HepG2 (cell line): ENCODE data around the gene PAN2. TPM values are rescaled to one million over a fixed set of nuclear protein-coding genes. Genes with fewer than 3 reads are reported as not detected.

ENCODE experiments used
- ATAC-seq: fragments of 200-7000 bp; cut with Tn5 transposase; 3 replicates; pipeline ENCODE4 v1.9.1; 2020; ENCODE audit warnings: mild to moderate bottlenecking, moderate library complexity
- BruUV-seq: library from RNA; stranded (reverse); fragments of 400-500 nt; replicated peaks from 2 replicates; lab custom pipeline; 2021; lab: Mats Ljungman, UMichigan
- CTCF ChIA-PET: fragments of 300-600 bp; formaldehyde crosslinking; extraction: SDS; loops from one replicate; lab custom pipeline; 2021; ENCODE audit warnings: low total read pairs, inconsistent platforms, low intra/inter-chr PET ratio; lab: Yijun Ruan, JAX
- POLR2A ChIA-PET: fragments of 350-600 bp; sonication (Branson Sonifier 250); formaldehyde crosslinking; loops from one replicate; lab custom pipeline; 2020; ENCODE audit warnings: antibody characterized with exemption, inconsistent platforms; lab: Yijun Ruan, JAX
- DNase-seq: peaks from one replicate; pipeline ENCODE4 v3.0.0-alpha.2; 2015; ENCODE audit warnings: low spot score
- FAIRE-seq: peaks from 3 replicates; lab custom pipeline; 2011; peaks lifted over from hg19 to GRCh38; lab: Jason Lieb, UNC
- H2AFZ ChIP-seq: one replicate; pipeline ENCODE4 v1.6.1; 2011; ENCODE audit warnings: low read length, inconsistent platforms
- H3K27ac ChIP-seq: fragments of 300-600 bp; 3 replicates; pipeline ENCODE4 v1.8.0; 2011; ENCODE audit warnings: mixed run types, mild to moderate bottlenecking, mixed read lengths, low read length, inconsistent platforms; ENCODE audit not compliant: insufficient read depth; ENCODE audit errors: extremely low read length
- H3K27me3 ChIP-seq, 2 experiments: fragments of 200-600 bp in 1 of 2; 2 replicates in 1 of 2; 3 replicates in 1 of 2; pipeline versions ENCODE4 v1.6.0 to v1.8.0; 2011; ENCODE audit warnings: low read length in 2 of 2, mild to moderate bottlenecking in 2 of 2, moderate library complexity in 2 of 2, inconsistent platforms in 1 of 2; ENCODE audit not compliant: insufficient read depth in 2 of 2, control insufficient read depth in 1 of 2
- H3K36me3 ChIP-seq, 2 experiments: fragments of 200-600 bp in 1 of 2; replicated peaks in 1 of 2; 2 replicates in 1 of 2; 3 replicates in 1 of 2; pipeline versions ENCODE4 v1.5.1 to v1.8.0; 2011; ENCODE audit warnings: low read length in 2 of 2, inconsistent platforms in 1 of 2; ENCODE audit not compliant: insufficient read depth in 2 of 2, control insufficient read depth in 1 of 2
- H3K4me1 ChIP-seq: 2 replicates; pipeline ENCODE4 v1.5.1; 2012; ENCODE audit warnings: low read length, inconsistent platforms; ENCODE audit not compliant: insufficient read depth
- H3K4me2 ChIP-seq: 2 replicates; pipeline ENCODE4 v1.6.0; 2011; ENCODE audit warnings: low read depth, low read length, inconsistent platforms
- H3K4me3 ChIP-seq, 3 experiments: fragments of 200-600 bp in 1 of 3; sonication (generic), shearing (Covaris generic) in 1 of 3; replicated peaks in 1 of 3; 2 replicates each; pipeline ENCODE4 v1.5.1; 2011 to 2016; ENCODE audit warnings: low read length in 3 of 3, inconsistent platforms in 2 of 3, low read depth in 2 of 3, mild to moderate bottlenecking in 2 of 3, control low read depth in 1 of 3, mixed read lengths in 1 of 3; ENCODE audit not compliant: insufficient read depth in 1 of 3
- H3K79me2 ChIP-seq: one replicate; pipeline ENCODE4 v1.6.1; 2011; ENCODE audit warnings: low read length, inconsistent platforms; ENCODE audit not compliant: insufficient read depth
- H3K9ac ChIP-seq: 2 replicates; pipeline ENCODE4 v1.6.0; 2011; ENCODE audit warnings: mild to moderate bottlenecking, low read depth, low read length, inconsistent platforms; ENCODE audit not compliant: insufficient read depth
- H3K9me3 ChIP-seq: 2 replicates; pipeline ENCODE4 v1.5.1; 2012; ENCODE audit warnings: mild to moderate bottlenecking, low read length
- H4K20me1 ChIP-seq: 2 replicates; pipeline ENCODE4 v1.6.0; 2011; ENCODE audit warnings: inconsistent platforms, mild to moderate bottlenecking, low read length, moderate library complexity; ENCODE audit not compliant: insufficient read depth
- ARNT2 ChIP-seq: sonication (generic); formaldehyde crosslinking; IDR thresholded peaks from 2 replicates; pipeline ENCODE4 v1.8.0; 2022; ENCODE audit warnings: mild to moderate bottlenecking, low read depth, missing genetic modification reagents, moderate library complexity
- GATAD2A ChIP-seq: IDR thresholded peaks from 2 replicates; pipeline ENCODE4 v1.6.1; 2016
- MAZ ChIP-seq, 2 experiments: sonication (generic) in 1 of 2; formaldehyde crosslinking in 1 of 2; IDR thresholded peaks; 2 replicates each; pipeline versions ENCODE4 v1.5.0 to v1.6.1; 2012 to 2020; ENCODE audit warnings: low read depth in 2 of 2, mild to moderate bottlenecking in 2 of 2, borderline replicate concordance in 1 of 2, improper control_type of control experiment in 1 of 2, low read length in 1 of 2, missing genetic modification reagents in 1 of 2, moderate library complexity in 1 of 2
- PAXIP1 ChIP-seq: sonication (generic); formaldehyde crosslinking; conservative IDR thresholded peaks from 2 replicates; pipeline ENCODE4 v1.4.0; 2020; ENCODE audit warnings: mild to moderate bottlenecking, missing genetic modification reagents, moderate library complexity
- RCOR2 ChIP-seq: IDR thresholded peaks from 2 replicates; pipeline ENCODE4 v1.6.1; 2016; ENCODE audit warnings: missing biosample characterization, missing genetic modification reagents
- REL ChIP-seq: sonication (generic); formaldehyde crosslinking; conservative IDR thresholded peaks from 2 replicates; pipeline ENCODE4 v1.8.0; 2022; ENCODE audit warnings: mild to moderate bottlenecking, missing genetic modification reagents, moderate library complexity
- RELA ChIP-seq: sonication (generic); formaldehyde crosslinking; IDR thresholded peaks from 2 replicates; pipeline ENCODE4 v1.4.0; 2020; ENCODE audit warnings: missing genetic modification reagents
- SIN3B ChIP-seq: fragments of 150-350 bp; IDR thresholded peaks from 2 replicates; pipeline ENCODE4 v1.6.1; 2014; ENCODE audit warnings: low read length
- SMAD3 ChIP-seq: sonication (generic); formaldehyde crosslinking; IDR thresholded peaks from 2 replicates; pipeline ENCODE4 v1.4.0; 2020; ENCODE audit warnings: missing genetic modification reagents
- SOX13 ChIP-seq, 3 experiments: fragments of 450-650 bp in 1 of 3; sonication (generic) in 1 of 3; formaldehyde crosslinking in 1 of 3; IDR thresholded peaks in 2 of 3; conservative IDR thresholded peaks in 1 of 3; 2 replicates each; pipeline versions ENCODE4 v1.5.0 to v1.6.1; 2016 to 2020; ENCODE audit warnings: antibody characterized with exemption in 1 of 3, mild to moderate bottlenecking in 1 of 3, missing compliant biosample characterization in 1 of 3, missing genetic modification reagents in 1 of 3, moderate library complexity in 1 of 3
- TCF7L2 ChIP-seq: IDR thresholded peaks from 2 replicates; pipeline ENCODE4 v1.6.1; 2011; ENCODE audit warnings: mild to moderate bottlenecking, low read depth, low read length, moderate library complexity
- ZBTB33 ChIP-seq: sonication (generic); formaldehyde crosslinking; IDR thresholded peaks from 2 replicates; pipeline ENCODE4 v1.4.0; 2020; ENCODE audit warnings: missing genetic modification reagents
- ZBTB46 ChIP-seq: sonication (generic); formaldehyde crosslinking; IDR thresholded peaks from 2 replicates; pipeline ENCODE4 v1.4.0; 2020; ENCODE audit warnings: mild to moderate bottlenecking, missing genetic modification reagents, borderline replicate concordance
- ZNF292 ChIP-seq: sonication (generic); formaldehyde crosslinking; IDR thresholded peaks from 2 replicates; pipeline ENCODE4 v1.8.1; 2022; ENCODE audit warnings: mild to moderate bottlenecking, low read depth, missing genetic modification reagents, borderline replicate concordance
- ZNF512 ChIP-seq: sonication (generic); formaldehyde crosslinking; IDR thresholded peaks from 2 replicates; pipeline ENCODE4 v1.4.0; 2020; ENCODE audit warnings: mild to moderate bottlenecking, missing genetic modification reagents
- WGBS: methylation state at CpG from one replicate; pipeline ENCODE4 v1.1.6; 2017; ENCODE audit warnings: low lambda C conversion rate; 5-methylcytosine and 5-hydroxymethylcytosine counted together
- in situ Hi-C: cut with HindIII; loops from 2 replicates; pipeline ENCODE4 v1.10.0; 2017; ENCODE audit warnings: low pct_unique_long_range_greater_than_20kb; ENCODE audit not compliant: extremely low pct_ligation_motif_present
- intact Hi-C: fragments of 100-400 bp; cut with micrococcal nuclease; formaldehyde crosslinking; loops from one replicate; pipeline ENCODE4 v1.10.0; 2022; ENCODE audit not compliant: unreplicated experiment
- polyA plus RNA-seq, 8 experiments: library from polyadenylated mRNA; depleted of rRNA in 3 of 8; stranded (reverse) in 7 of 8; unstranded in 1 of 8; fragments of >200 nt; fragmentation: Illumina TruSeq in 4 of 8; extraction: Trizol in 4 of 8; gene quantifications; 2 replicates each; pipeline versions ENCODE4 v1.2.1 to v1.2.3, GENCODE V29; 2011 to 2016; ENCODE audit warnings: low read depth in 4 of 8, missing spikeins in 1 of 8, mixed read lengths in 1 of 8; ENCODE audit not compliant: insufficient read depth in 1 of 8
- total RNA-seq, 5 experiments: library from RNA; depleted of rRNA; stranded (reverse); fragments of >200 nt; fragmentation: Illumina TruSeq; extraction: Trizol; gene quantifications; 2 replicates each; pipeline ENCODE4 v1.2.3, GENCODE V29; 2016; ENCODE audit warnings: low read depth in 1 of 5

The PAN2 gene
- total and polyA plus RNA-seq, 2 of the 13 experiments (the other 11 are each of a cell fraction or from before 2014, with no cell fraction given) = 27.2 to 61.1 TPM

GRCh38 chr12:56377989-56378316 is 44.2 kb upstream of the PAN2 start:
- intact Hi-C loops (no loop called here), in situ Hi-C loops (no loop called here)
- Histone ChIP-seq H3K36me3 (no peaks in the 10 kb centered on the region), H3K4me3 (no peak overlapping the region), H3K4me1 (peaks cover 45% of the 10 kb centered on the region), H3K27me3 (peaks cover 0 to 7% of the 10 kb centered on the region in 2 experiments; a peak in 1 of 5 replicates), H3K9me3 (no peaks in the 10 kb centered on the region), H3K27ac (no peak overlapping the region), H3K4me2 (peak overlapping the region; percentile 46; the same call in 1 of the 2 replicates), H2AFZ (peak overlapping the region; percentile 38), H3K9ac (no peak overlapping the region), H3K79me2 (no peaks in the 10 kb centered on the region), H4K20me1 (no peaks in the 10 kb centered on the region)
- whole genome bisulfite sequencing = 6% methylated on average over 1 of the region's 1 CpG
- no TSS peak for BruUV-seq
- DNase-seq (no peak), FAIRE-seq (no peak), ATAC-seq (no peak)
- ChIA-PET POLR2A (no interaction called here), CTCF (no interaction called here)
- TF ChIP-seq ZNF512 (CRISPR knock-in tag) (no peak), RCOR2 (CRISPR knock-in tag) (no peak), MAZ (IDR thresholded peaks at IDR 0.05; ENCODE audit: borderline replicate concordance, low read depth, low read length) (no peak), MAZ (CRISPR knock-in tag; IDR thresholded peaks at IDR 0.05; ENCODE audit: low read depth) (no peak), REL (no peak), ZBTB46 (CRISPR knock-in tag) (no peak), SMAD3 (CRISPR knock-in tag) (no peak), RELA (CRISPR knock-in tag) (no peak), ARNT2 (CRISPR knock-in tag) (no peak), GATAD2A (CRISPR knock-in tag) (no peak), SOX13 (IDR thresholded peaks at IDR 0.05) (no peak), SOX13 (CRISPR knock-in tag; conservative IDR thresholded peaks at IDR 0.05 in 1 of 2, IDR thresholded peaks at IDR 0.05 in 1 of 2) (no peak), ZNF292 (CRISPR knock-in tag) (no peak), ZBTB33 (CRISPR knock-in tag) (no peak), PAXIP1 (no peak), TCF7L2 (no peak), SIN3B (no peak)
